WTC11 (cell line): Measurements from ENCODE around the gene KRTAP5-4.

Experiments used
- ATF1 ChIP-seq: sonication (generic); formaldehyde crosslinking; IDR thresholded peaks from 2 replicates; pipeline ENCODE4 v1.8.1; 2023; ENCODE audit warnings: mild to moderate bottlenecking, moderate library complexity, missing genetic modification reagents
- CDX4 ChIP-seq: fragments of 250-450 bp; sonication (Bioruptor Pico); IDR thresholded peaks from 2 replicates; pipeline ENCODE4 v1.9.0; 2021; ENCODE audit warnings: moderate library complexity, mild to moderate bottlenecking, inconsistent platforms, borderline replicate concordance
- CREB1 ChIP-seq: sonication (generic); formaldehyde crosslinking; IDR thresholded peaks from 2 replicates; pipeline ENCODE4 v1.8.0; 2023; ENCODE audit warnings: mild to moderate bottlenecking, missing genetic modification reagents
- CREM ChIP-seq: sonication (generic); formaldehyde crosslinking; IDR thresholded peaks from 2 replicates; pipeline ENCODE4 v1.8.1; 2022; ENCODE audit warnings: mild to moderate bottlenecking, missing genetic modification reagents, moderate library complexity
- E2F4 ChIP-seq: sonication (generic); formaldehyde crosslinking; IDR thresholded peaks from 2 replicates; pipeline ENCODE4 v1.8.1; 2022; ENCODE audit warnings: low read depth, mild to moderate bottlenecking, moderate library complexity, missing genetic modification reagents, borderline replicate concordance
- IRF1 ChIP-seq: sonication (generic); formaldehyde crosslinking; IDR thresholded peaks from 2 replicates; pipeline ENCODE4 v1.8.0; 2023; ENCODE audit warnings: missing genetic modification reagents
- PRRX2 ChIP-seq: fragments of 250-450 bp; sonication (Bioruptor Pico); IDR thresholded peaks from 2 replicates; pipeline ENCODE4 v1.8.0; 2021; ENCODE audit warnings: mild to moderate bottlenecking
- STAT6 ChIP-seq: sonication (generic); formaldehyde crosslinking; conservative IDR thresholded peaks from 2 replicates; pipeline ENCODE4 v1.8.1; 2023; ENCODE audit warnings: mild to moderate bottlenecking, low read depth, missing genetic modification reagents, moderate library complexity
- TCF7 ChIP-seq: sonication (generic); formaldehyde crosslinking; IDR thresholded peaks from 2 replicates; pipeline ENCODE4 v1.8.0; 2022; ENCODE audit warnings: mild to moderate bottlenecking, low read depth, missing genetic modification reagents, moderate library complexity
- USF1 ChIP-seq: sonication (generic); formaldehyde crosslinking; IDR thresholded peaks from 2 replicates; pipeline ENCODE4 v1.8.0; 2022; ENCODE audit warnings: mild to moderate bottlenecking, missing genetic modification reagents
- ZNF138 ChIP-seq: sonication (generic); formaldehyde crosslinking; conservative IDR thresholded peaks from 2 replicates; pipeline ENCODE4 v1.8.1; 2022; ENCODE audit warnings: mild to moderate bottlenecking, moderate library complexity, missing genetic modification reagents
- TF ChIP-seq, protein P1 (sequence below): fragments of 200-600 bp; IDR thresholded peaks from 2 replicates; pipeline ENCODE4 v1.8.0; 2022; ENCODE audit warnings: antibody characterized with exemption

GRCh38 chr11:1647901-1648652, 26.1 kb upstream of the KRTAP5-4 start:
- TF ChIP-seq IRF1 (CRISPR knock-in tag), result no peak
- no peak for TF ChIP-seq CDX4 (CRISPR knock-in tag)
- TF ChIP-seq, protein P1, sequence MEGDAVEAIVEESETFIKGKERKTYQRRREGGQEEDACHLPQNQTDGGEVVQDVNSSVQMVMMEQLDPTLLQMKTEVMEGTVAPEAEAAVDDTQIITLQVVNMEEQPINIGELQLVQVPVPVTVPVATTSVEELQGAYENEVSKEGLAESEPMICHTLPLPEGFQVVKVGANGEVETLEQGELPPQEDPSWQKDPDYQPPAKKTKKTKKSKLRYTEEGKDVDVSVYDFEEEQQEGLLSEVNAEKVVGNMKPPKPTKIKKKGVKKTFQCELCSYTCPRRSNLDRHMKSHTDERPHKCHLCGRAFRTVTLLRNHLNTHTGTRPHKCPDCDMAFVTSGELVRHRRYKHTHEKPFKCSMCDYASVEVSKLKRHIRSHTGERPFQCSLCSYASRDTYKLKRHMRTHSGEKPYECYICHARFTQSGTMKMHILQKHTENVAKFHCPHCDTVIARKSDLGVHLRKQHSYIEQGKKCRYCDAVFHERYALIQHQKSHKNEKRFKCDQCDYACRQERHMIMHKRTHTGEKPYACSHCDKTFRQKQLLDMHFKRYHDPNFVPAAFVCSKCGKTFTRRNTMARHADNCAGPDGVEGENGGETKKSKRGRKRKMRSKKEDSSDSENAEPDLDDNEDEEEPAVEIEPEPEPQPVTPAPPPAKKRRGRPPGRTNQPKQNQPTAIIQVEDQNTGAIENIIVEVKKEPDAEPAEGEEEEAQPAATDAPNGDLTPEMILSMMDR, result no peak
- TF ChIP-seq STAT6, result no peak
- TF ChIP-seq ZNF138 (CRISPR knock-in tag), result no peak
- no peak for TF ChIP-seq USF1 (CRISPR knock-in tag)
- no peak for TF ChIP-seq TCF7 (CRISPR knock-in tag)
- TF ChIP-seq ATF1, result no peak
- no peak for TF ChIP-seq E2F4 (CRISPR knock-in tag)
- no peak for TF ChIP-seq CREB1 (CRISPR knock-in tag)
- no peak for TF ChIP-seq PRRX2 (CRISPR knock-in tag)
- no peak for TF ChIP-seq CREM
